ENCODE data around the gene ASGR1.

GRCh38 chr17:7137171-7137943 lies 41.8 kb downstream of the ASGR1 start:
- TF ChIP-seq CTCF (IDR thresholded peaks at IDR 0.05) (no peak), POLR2A (IDR thresholded peaks at IDR 0.05) (no peak)
